ENCODE measurements around the gene SMIM29. TPM values are rescaled to one million over a fixed set of nuclear protein-coding genes. Genes with fewer than 3 reads are reported as not detected.

Gene SMIM29
- total and polyA plus RNA-seq, 2 donors (not counting 3 experiments of a cell fraction or from before 2014, with no cell fraction given): 37.6 to 75.2 TPM

DNA sequence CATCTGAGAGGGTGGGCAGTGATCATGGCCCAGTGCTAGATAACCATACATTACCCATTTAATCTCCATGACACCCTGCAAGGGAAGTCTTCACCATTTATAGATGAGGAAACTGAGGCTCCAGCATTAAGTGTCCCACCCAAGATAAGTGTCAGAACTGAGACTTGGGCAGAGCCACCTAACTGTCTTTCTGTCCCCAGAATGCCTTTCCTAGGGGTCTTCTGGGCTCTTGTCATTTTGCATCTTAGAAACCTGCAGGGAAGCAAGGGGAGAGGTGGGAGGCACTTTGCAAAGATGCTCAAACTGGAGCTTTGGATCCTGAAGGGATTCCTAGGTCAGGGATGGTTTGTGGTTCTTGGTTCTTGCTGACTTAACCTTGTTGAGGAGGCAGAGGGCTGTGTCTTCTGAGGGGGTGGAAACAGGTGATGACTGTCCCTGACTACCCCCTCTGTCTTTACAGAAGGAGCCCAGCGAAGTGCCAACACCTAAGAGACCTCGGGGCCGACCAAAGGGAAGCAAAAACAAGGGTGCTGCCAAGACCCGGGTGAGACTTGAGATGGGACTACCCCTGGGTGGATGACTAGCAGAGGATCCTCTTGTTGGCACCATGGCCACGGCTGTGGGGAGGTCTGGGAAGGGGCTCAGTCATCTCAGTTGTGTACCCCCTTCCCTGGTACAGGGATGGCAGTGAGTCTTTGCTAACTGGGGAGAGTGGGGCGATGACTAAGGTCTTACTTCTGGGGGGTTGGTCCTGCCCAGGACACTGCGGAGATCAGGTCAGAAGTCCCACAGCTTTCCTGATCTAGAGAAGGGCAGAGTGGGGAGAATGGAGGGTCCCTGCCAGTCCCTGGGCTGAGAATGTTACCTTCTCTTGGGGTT lies 6.3 kb downstream of the SMIM29 start:
- FAIRE-seq: no peak
- H3K9me1 ChIP-seq (replicated peaks; ENCODE audit: control insufficient read depth, extremely low read depth, insufficient read depth, low read length): no peaks in the 10 kb centered on the region
- intact Hi-C loops (cut with micrococcal nuclease): no loop called here

More for the DNA sequence above, 6.3 kb downstream of the SMIM29 start:
- peak overlapping the region; percentile 56 for H3K9ac ChIP-seq (replicated peaks; ENCODE audit: extremely low read depth, insufficient read depth, low read length)
- peaks cover 10 to 12% of the 10 kb centered on the region in 2 experiments for H3K36me3 ChIP-seq (ENCODE audit: control insufficient read depth in 2 of 2, extremely low read depth in 1 of 2, insufficient read depth in 2 of 2, low read length in 2 of 2)
- no peaks in the 10 kb centered on the region for H4K20me1 ChIP-seq (replicated peaks; ENCODE audit: control insufficient read depth, extremely low read depth, insufficient read depth, low read length)
- TF ChIP-seq POLR2A (IDR thresholded peaks at IDR 0.05; ENCODE audit: low read depth, low read length) (peak; percentile 57), POLR2AphosphoS5 (IDR thresholded peaks at IDR 0.05; ENCODE audit: insufficient read depth, low read depth, low read length) (no peak)
- TF ChIP-seq, protein P1, sequence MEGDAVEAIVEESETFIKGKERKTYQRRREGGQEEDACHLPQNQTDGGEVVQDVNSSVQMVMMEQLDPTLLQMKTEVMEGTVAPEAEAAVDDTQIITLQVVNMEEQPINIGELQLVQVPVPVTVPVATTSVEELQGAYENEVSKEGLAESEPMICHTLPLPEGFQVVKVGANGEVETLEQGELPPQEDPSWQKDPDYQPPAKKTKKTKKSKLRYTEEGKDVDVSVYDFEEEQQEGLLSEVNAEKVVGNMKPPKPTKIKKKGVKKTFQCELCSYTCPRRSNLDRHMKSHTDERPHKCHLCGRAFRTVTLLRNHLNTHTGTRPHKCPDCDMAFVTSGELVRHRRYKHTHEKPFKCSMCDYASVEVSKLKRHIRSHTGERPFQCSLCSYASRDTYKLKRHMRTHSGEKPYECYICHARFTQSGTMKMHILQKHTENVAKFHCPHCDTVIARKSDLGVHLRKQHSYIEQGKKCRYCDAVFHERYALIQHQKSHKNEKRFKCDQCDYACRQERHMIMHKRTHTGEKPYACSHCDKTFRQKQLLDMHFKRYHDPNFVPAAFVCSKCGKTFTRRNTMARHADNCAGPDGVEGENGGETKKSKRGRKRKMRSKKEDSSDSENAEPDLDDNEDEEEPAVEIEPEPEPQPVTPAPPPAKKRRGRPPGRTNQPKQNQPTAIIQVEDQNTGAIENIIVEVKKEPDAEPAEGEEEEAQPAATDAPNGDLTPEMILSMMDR (IDR thresholded peaks at IDR 0.05; ENCODE audit: extremely low read depth in 1 of 2, insufficient read depth in 1 of 2, low read depth in 1 of 2, low read length in 2 of 2): no peak
- H3K4me3 ChIP-seq (replicated peaks in 1 of 3; ENCODE audit: insufficient read depth in 1 of 3, low read depth in 1 of 3, low read length in 3 of 3): peak overlapping the region in 1 of 3 experiments; percentile 22
- no peaks in the 10 kb centered on the region for H3K9me3 ChIP-seq (replicated peaks; ENCODE audit: control insufficient read depth, insufficient read depth, low read length)
- BruUV-seq (replicated peaks): TSS peak; percentile 58
- peak overlapping the region; percentile 88 for H3K27ac ChIP-seq (ENCODE audit: insufficient read depth, low read depth, low read length)
- H3K27me3 ChIP-seq (ENCODE audit: control insufficient read depth in 2 of 2, insufficient read depth in 2 of 2, low read length in 2 of 2): no peaks in the 10 kb centered on the region
- ChIA-PET CTCF (interaction anchor here (0.6 to 6.1 kb wide), 5 partner anchors 15 to 173 kb away, joined by 3 to 74 read pairs (median 7); no protein-coding TSS in a partner anchor), POLR2A (interaction anchor here (0.6 kb wide), 1 partner anchor 31 kb away, joined by 13 read pairs; no protein-coding TSS in a partner anchor)
- peaks cover 49% of the 10 kb centered on the region for H3K79me2 ChIP-seq (ENCODE audit: control insufficient read depth, insufficient read depth, low read length)
- H2AFZ ChIP-seq (ENCODE audit: low read depth, low read length): no peak overlapping the region
- H3K4me2 ChIP-seq (ENCODE audit: insufficient read depth, low read length): peak overlapping the region; percentile 71
- DNase-seq (ENCODE audit: low read depth, low spot score): no peak
- H3K4me1 ChIP-seq (ENCODE audit: control insufficient read depth, extremely low read depth, insufficient read depth, low read length): peaks cover 73% of the 10 kb centered on the region
- dilution Hi-C loops (cut with MboI; ENCODE audit: extremely low pct_ligation_motif_present, low sequenced_read_pairs): no loop called here
